Activated T-helper 1 cell treated with Interleukin-2 at 50 U/mL for 16 hours (primary cell): Measurements from ENCODE around the gene UBAC1.

Source experiments
- DNase-seq: peaks from one replicate; pipeline ENCODE4 v3.0.0-alpha.2; 2020; ENCODE audit warnings: low read depth

Gene UBAC1

DNA sequence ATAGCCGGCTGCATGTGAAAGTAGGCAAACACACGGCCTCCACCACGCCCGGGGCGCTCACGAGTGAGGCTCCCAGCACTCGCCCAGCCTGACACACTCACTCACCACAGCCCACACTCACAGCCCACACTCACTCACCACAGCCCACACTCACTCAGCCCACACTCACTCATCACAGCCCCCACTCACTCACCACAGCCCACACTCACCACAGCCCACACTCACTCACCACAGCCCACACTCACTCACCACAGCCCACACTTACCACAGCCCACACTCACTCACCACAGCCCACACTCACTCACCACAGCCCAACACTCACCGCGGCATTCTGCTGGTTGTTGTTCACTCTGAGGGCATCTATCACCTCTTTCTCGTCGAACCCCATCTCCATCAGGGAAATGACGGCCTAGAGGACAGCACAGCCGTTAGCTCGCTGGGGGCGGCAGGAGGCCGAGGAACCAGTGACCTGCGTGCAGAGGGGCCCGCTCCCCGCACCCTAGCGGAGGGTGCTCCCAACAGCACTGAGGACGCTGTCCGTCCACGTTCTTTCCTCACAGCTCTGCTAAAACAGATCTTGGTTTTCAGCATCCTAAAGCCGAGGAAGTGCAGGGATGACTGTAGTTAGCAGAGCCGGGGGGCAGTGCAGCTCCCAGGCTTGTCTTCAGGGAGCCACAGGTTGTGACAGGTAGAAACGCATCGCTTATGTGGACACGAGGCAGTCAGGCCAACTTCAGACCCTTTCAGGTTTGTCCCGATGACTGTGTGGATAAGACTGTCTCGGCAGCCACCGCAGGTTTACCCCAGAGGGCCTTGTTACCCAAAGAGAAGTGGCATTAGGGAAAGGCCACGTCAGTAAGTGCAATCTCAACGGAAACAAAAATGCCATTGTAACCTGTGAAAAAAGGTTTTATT is 21.6 kb downstream of the UBAC1 start:
- DNase-seq: peak; percentile 18

DNA sequence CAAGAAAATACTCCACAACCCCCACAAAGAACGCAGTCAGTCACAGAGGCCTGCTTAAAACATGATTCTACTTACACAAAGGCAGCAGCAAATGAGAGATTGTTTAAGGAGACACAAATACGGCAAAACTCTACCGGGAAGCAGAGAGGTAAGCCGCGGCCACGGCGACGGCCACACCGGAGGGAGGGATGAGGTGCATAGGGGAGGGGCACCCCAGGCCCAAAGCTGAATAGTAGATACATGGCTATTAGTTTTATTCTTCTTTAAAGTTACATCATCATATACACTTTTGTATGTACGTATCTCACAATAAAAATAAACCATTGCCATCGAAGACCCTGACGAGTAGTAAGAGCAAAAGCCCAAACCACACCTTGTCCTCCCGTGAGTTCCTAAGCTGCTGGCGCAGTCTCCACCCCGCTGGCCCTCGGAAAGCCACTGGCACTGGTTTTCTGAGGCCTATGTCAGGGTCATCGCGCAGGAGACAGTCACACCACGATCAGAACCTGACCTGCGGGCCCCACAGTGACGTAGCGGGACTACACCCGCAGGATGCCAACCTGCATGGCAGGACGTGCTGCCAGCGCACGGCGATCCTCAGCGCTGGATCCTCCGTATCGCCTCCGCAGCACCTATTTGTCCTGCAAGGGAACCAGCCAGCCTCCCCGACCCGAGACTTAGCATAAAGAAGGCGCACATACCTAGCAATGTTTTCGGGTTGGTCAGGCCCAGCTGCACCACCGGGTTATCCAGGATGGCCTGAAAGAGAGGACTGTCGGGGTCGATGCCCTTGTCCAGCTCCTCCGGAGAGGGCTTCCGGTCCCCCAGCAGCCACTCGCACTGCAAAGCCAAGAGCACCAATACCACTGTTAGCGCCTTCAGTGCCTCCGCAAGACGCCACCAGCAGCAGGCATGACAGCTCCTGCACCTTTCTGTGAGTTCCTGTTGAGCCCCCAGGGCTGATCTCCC is 23.4 kb downstream of the UBAC1 start:
- DNase-seq: no peak

GRCh38 chr9:135933114-135933513 is 28.1 kb downstream of the UBAC1 start:
- no peak for DNase-seq

DNA sequence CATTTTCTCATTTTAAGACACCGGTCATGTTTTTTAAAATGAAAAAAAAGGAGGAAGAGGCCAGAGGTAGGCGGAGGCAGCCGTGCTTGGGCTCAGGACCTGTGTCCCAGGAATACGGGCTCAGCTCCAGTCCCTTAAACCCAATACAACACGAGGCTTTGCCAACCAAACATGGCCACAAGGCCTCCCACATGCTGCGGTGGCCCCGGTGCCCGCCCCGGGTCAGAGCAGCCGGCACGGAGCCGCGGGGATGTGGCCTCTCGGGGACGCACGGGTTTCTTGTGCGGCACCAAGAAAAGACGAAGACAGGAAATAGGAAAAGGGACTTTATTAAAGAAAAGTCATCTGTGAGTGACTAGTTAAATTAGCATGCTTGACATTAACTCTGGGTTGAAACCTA is 28.5 kb downstream of the UBAC1 start:
- no peak for DNase-seq

DNA sequence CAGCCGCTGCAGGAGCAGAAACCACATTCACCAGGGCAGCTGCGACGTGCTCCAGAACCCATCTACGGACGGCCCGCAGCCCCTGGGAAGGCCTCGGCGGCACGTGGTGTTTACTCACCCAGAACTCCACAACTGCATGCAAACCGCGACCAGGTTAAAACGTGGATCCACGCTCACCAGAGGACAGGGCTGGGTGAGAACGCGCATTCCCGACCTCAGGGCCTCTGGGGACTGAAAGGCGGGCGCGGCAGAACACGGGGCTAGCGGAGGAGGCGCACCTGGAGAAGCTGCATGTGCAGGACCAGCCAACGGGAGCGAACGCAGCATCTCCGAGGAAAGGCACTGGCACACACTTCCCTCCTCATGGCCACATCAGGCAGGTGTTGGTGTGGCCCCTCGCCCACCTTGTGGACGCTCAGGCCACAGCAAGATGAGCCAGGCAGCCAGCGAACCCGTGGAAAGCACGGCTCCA is 29.8 kb downstream of the UBAC1 start:
- no peak for DNase-seq

DNA sequence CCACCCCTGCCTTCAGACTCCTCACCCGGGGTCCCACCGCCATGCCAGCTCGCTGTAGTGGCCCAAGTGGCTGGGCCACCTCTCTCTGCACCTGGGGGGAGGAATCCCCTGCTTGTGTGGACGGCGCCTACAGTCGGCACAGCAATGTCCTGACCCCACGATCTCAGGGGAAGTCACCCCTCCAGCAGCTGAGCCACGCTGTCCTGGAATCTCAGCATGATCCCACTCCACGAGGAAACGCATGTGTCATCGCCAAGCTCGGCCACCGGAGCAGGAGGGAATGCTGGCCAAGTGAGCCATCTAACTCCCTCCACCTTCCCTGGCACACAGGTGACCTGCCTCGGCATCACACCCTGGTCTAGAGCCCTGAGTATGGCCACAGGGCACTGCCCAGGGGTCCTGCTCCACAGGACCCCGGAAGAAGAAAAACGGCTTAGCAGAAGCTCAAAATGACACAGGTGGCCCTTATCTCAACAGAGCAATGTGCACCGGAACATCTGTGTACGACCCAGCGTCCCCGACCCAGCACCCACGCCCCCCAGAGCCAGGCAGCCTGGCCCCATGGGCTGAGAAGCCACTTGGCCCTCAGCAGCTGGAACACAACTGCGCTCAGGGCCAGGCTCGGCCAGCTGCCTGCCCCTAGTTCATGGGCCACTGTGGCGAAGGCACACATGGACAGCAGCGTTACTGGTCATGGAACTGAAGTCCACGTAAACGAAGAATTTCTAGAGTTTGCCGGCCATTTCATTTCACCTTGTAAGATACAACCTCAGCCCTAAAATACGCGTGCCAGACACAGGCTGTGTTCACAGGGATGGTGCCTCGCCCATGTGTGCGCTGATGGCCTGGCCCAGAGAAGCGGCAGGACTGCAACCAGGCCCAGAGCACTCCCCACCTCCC is 30.5 kb downstream of the UBAC1 start:
- DNase-seq: no peak

GRCh38 chr9:135929656-135930445 is 31.3 kb downstream of the UBAC1 start:
- no peak for DNase-seq

DNA sequence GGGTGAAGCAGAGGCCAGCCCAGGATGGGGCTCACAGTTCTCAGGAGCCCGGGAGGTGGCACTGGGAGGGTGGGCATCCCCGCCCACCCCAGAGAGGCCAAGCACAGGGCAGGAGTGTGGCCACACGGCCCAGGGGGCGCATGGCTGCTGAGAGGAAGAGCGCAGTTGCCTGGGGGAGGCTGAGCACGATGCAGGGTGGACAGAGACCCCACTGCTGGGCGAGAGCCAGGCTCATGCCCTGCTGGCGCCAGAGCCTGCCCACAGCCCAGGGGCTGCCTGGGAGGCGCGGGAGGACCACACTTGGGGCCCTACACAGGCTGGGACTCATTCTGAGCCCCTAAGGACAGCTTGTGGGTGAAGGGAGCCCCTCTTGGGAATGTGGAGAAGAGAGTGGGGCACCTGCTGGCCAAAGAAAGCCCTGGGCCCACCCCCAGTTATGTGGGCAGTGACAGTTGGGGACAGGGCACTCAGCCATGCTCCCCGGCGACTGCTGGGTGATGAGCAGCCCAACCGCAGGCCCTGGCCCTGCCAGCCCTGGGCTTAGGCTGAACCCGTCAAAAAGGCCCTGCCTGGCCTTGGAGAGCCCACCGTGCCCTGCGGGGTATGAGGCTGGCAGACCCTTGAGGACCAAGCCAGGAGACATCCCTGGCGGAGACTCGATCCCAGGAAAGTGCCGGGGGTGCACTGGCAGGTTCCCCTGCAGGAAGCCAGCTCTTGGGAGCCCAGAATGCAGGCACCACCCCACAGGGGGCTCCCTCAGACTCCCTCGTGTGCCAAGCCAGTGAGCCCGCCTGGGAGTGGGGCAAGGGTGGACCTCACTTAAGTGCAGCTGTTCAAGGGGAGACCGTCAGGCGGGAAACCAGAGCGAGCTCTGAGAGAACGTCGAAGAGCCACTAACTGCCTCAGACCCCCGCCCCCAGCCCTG is 32.2 kb downstream of the UBAC1 start:
- DNase-seq: no peak

DNA sequence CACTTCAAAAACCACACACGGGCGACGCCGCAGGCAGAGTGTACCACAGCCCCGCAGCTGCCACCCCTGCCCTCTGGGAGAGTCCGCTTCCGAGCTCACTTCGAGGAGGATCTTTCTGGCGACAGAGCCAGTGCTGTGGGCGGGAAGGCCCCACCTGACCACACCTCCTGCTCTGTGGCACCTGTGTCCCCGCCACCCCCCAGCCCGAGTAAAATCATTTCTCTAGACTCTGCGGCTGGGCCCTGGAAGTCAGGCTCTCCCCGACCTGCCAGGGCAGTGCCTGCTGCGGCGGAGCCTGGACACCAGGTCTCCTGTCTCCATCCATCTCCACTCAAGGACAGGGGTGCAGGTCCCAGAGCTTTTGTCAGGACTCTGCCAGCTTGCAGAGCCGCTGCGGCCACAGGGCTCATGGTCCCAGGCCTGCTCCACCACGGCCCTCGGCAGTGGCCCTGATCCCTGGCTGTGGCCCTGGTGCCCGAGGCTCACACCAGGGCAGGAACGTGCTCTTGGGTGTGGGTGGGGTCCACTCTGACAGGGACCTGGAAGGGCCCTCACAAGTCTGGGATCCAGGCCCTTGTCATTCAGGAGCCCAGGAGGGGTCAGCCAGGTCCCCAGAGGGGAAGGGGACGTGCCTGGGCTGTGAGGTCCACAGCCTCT is 33.0 kb downstream of the UBAC1 start:
- DNase-seq: no peak

GRCh38 chr9:135927195-135928013 is 33.8 kb downstream of the UBAC1 start:
- DNase-seq: no peak

DNA sequence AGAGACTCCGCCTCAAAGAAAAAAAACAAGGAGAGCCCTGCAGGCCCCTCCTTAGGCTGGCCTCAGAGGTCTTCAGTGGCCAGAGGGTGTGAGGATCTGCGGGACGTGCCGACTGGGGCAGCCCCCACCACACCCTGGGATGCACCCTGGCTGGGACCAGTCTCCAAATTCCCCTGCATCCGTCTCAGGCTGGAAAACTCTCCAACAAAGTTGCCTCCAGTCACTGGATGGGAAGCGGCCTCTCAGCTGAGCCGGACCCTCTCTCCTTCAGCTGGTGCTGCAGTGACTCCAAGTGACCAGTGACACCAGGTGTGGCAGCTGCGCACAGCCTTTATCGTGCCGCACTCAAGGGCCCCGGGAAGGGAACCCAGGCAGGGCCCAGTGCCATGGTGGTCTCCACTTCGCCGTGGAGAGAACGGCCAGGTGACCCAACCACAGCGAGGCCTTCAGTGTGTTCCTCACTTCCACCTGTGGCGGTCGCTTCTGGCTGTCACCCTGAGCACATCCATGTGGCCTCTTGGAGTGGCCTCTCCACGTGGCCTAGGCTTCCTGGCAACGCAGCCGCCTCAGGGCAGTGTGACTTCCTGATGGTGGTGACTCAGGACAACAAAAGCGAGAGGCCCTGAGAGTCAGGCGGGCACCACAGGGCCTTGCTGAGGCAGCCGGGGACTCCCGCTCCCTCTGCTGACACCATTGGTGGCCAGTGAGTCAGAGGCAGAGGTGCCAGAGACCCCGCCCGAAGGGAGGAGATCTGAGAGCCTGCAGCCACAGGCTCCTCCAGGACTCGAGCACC is 34.6 kb downstream of the UBAC1 start:
- DNase-seq: no peak

DNA sequence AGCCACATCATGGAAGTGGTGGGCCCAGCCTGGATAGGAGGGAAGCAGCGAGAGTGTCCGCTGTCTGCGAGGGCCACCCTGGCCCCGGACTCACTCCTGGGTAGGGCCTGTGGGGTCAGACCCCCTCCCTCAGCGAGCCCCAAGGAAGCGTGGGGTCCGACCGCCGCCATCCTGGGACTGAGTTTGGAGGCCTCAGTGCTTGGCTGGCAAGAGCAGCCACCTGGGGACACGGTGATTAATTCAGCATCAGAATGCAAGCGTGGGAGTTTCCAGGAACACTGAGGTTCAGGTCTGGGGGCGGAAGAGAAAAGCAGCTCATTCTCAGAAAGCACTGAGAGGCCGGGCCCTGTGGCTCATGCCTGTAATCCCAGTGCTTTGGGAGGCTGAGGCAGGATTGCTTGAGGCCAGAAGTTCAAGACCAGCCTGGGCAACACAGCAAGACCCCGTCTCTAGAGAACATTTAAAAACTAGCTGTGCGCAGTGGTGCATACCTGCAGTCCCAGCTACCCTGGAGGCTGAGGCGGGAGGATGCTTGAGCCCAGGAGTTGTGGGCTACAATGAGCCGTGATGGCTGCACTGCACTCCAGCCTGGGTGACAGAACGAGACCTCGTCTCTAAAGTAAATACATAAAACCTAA is 35.6 kb downstream of the UBAC1 start:
- no peak for DNase-seq

- no peak for DNase-seq
Measured at GRCh38 chr9:135924628-135925338, 36.4 kb downstream of the UBAC1 start.

GRCh38 chr9:135923508-135923907 is 37.7 kb downstream of the UBAC1 start:
- no peak for DNase-seq

DNA sequence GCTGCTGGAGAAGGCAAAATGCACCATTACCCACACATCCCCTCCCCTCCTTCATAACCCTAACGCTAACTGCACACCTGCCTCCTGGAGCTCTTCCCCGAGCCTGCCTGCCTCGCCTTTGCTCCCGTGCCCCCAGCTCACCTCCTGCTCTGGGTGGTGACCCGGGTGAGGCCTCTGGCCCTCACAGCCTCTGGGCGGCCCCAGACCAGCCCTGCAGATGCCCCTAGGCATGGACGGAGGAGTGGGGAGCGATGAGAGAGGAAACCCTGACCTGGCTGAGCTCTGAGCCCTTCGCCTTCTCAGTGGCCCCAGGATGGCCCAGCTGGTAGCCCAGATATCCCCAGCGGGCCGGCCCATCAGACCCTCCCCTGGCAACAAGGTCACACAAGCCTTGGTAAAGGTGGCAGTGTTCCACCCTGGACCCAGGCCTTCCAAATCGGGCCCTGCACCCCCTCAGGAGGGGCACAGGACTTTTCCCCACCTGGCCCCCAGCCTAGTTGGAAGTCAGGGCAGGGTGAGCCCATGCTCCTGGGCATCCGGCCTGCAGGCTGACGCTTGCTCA is 39.3 kb downstream of the UBAC1 start:
- no peak for DNase-seq
